Measurements from ENCODE around the gene CAMTA1.

DNA sequence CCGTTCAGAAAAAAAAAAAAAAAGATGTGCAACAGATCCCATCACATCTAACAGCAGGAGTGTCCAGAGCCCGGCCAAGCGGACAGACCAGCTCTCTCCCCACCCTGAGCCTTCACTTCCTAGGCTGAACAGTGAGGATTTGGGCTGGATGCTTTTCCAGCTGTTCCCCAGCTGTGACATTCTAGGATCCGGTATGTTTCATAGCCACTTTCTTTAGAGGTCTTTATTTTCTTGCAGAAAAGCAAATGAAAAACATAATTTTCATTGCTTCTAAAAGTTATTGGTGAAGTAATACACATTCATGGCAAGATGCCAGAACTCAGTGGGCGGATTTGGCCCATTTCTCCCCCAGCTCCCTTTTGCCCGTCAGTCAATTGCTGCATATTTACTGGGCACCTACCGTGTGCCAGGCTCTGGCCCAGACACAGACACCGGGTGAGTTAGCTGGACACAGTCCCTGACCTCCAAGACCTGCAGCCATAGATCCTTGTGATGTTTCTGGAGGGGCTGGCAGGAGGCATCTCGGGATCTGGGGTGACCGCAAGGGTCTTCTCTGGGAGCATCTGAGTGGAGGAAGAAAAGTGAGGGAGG is 772.1 kb downstream of the CAMTA1 start:
- TF ChIP-seq EZH2 (IDR thresholded peaks at IDR 0.05; ENCODE audit: borderline replicate concordance, low read depth, low read length, poor library complexity, severe bottlenecking), result no peak
- TF ChIP-seq, protein P1, sequence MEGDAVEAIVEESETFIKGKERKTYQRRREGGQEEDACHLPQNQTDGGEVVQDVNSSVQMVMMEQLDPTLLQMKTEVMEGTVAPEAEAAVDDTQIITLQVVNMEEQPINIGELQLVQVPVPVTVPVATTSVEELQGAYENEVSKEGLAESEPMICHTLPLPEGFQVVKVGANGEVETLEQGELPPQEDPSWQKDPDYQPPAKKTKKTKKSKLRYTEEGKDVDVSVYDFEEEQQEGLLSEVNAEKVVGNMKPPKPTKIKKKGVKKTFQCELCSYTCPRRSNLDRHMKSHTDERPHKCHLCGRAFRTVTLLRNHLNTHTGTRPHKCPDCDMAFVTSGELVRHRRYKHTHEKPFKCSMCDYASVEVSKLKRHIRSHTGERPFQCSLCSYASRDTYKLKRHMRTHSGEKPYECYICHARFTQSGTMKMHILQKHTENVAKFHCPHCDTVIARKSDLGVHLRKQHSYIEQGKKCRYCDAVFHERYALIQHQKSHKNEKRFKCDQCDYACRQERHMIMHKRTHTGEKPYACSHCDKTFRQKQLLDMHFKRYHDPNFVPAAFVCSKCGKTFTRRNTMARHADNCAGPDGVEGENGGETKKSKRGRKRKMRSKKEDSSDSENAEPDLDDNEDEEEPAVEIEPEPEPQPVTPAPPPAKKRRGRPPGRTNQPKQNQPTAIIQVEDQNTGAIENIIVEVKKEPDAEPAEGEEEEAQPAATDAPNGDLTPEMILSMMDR (conservative IDR thresholded peaks at IDR 0.05; ENCODE audit: low read depth, low read length), result no peak

Measured in A673 (cell line).